ENCODE measurements around the gene CLTB.

The CLTB gene

GRCh38 chr5:176440927-176441706 is 24.8 kb upstream of the CLTB start:
- TF ChIP-seq CTCF (IDR thresholded peaks at IDR 0.05; ENCODE audit: insufficient read depth, low read depth, low read length, missing control alignments): no peak
- no peak for DNase-seq (ENCODE audit: low read depth)
- H3K4me3 ChIP-seq (ENCODE audit: low read depth, low read length): no peak overlapping the region

GRCh38 chr5:176438959-176439757 is 22.8 kb upstream of the CLTB start:
- TF ChIP-seq CTCF (IDR thresholded peaks at IDR 0.05; ENCODE audit: insufficient read depth, low read depth, low read length, missing control alignments): no peak
- no peak for DNase-seq (ENCODE audit: low read depth)
- H3K4me3 ChIP-seq (ENCODE audit: low read depth, low read length): no peak overlapping the region

GRCh38 chr5:176436656-176437055 is 20.3 kb upstream of the CLTB start:
- DNase-seq (ENCODE audit: low read depth): no peak
- TF ChIP-seq CTCF (IDR thresholded peaks at IDR 0.05; ENCODE audit: insufficient read depth, low read depth, low read length, missing control alignments): no peak
- H3K4me3 ChIP-seq (ENCODE audit: low read depth, low read length): no peak overlapping the region

- no peak overlapping the region for H3K4me3 ChIP-seq (ENCODE audit: low read depth, low read length)
- no peak for TF ChIP-seq CTCF (IDR thresholded peaks at IDR 0.05; ENCODE audit: insufficient read depth, low read depth, low read length, missing control alignments)
- no peak for DNase-seq (ENCODE audit: low read depth)
Observed at GRCh38 chr5:176432707-176433106, 16.4 kb upstream of the CLTB start.

- no peak for TF ChIP-seq CTCF (IDR thresholded peaks at IDR 0.05; ENCODE audit: insufficient read depth, low read depth, low read length, missing control alignments)
- H3K4me3 ChIP-seq (ENCODE audit: low read depth, low read length): no peak overlapping the region
- no peak for DNase-seq (ENCODE audit: low read depth)
Observed at GRCh38 chr5:176429972-176430371, 13.6 kb upstream of the CLTB start.

- no peak for DNase-seq (ENCODE audit: low read depth)
- no peak for TF ChIP-seq CTCF (IDR thresholded peaks at IDR 0.05; ENCODE audit: insufficient read depth, low read depth, low read length, missing control alignments)
- no peak overlapping the region for H3K4me3 ChIP-seq (ENCODE audit: low read depth, low read length)
Observed at GRCh38 chr5:176427971-176428370, 11.6 kb upstream of the CLTB start.

Measured in GM12865 (cell line).